GM12878 (cell line): Measurements from ENCODE around the gene PRKCE. TPM values are rescaled to one million over a fixed set of nuclear protein-coding genes. Genes with fewer than 3 reads are reported as not detected.

Experiments used
- ATAC-seq: fragments of 200-7000 bp; cut with Tn5 transposase; 3 replicates; pipeline ENCODE4 v1.9.1; 2020; ENCODE audit warnings: mild to moderate bottlenecking, moderate library complexity
- BruUV-seq: library from RNA; stranded (reverse); fragments of 400-500 nt; replicated peaks from 2 replicates; lab custom pipeline; 2021; lab: Mats Ljungman, UMichigan
- CTCF ChIA-PET: fragments of 300-600 bp; sonication (Branson Sonifier 250); formaldehyde crosslinking; extraction: SDS; loops from one replicate; lab custom pipeline; 2021; ENCODE audit warnings: inconsistent platforms; lab: Yijun Ruan, JAX
- POLR2A ChIA-PET: fragments of 350-600 bp; formaldehyde crosslinking; extraction: SDS; loops from one replicate; lab custom pipeline; 2021; ENCODE audit warnings: inconsistent platforms; lab: Charles Lee
- RAD21 ChIA-PET: fragments of 300-600 bp; sonication (Branson Sonifier 250); formaldehyde crosslinking; loops from one replicate; lab custom pipeline; 2023; ENCODE audit warnings: antibody characterized with exemption; ENCODE audit not compliant: unreplicated experiment; lab: Charles Lee
- SMC1A ChIA-PET: fragments of 300-600 bp; sonication (Branson Sonifier 250); formaldehyde crosslinking; loops from one replicate; lab custom pipeline; 2023; ENCODE audit not compliant: unreplicated experiment, uncharacterized antibody; lab: Charles Lee
- DNase-seq: peaks from one replicate; pipeline ENCODE4 v3.0.0-alpha.2; 2011; ENCODE audit warnings: low read depth, low spot score
- FAIRE-seq: peaks from 3 replicates; lab custom pipeline; 2011; peaks lifted over from hg19 to GRCh38; lab: Jason Lieb, UNC
- H2AFZ ChIP-seq: 2 replicates; pipeline ENCODE4 v1.6.0; 2011; ENCODE audit warnings: low read depth, low read length, control low read depth; ENCODE audit not compliant: control insufficient read depth
- H3K27ac ChIP-seq: 2 replicates; pipeline ENCODE4 v1.5.1; 2011; ENCODE audit warnings: control low read depth; ENCODE audit not compliant: control insufficient read depth, insufficient read depth
- H3K27me3 ChIP-seq, 2 experiments: replicated peaks in 1 of 2; 2 replicates each; pipeline versions ENCODE4 v1.6.0 to v1.6.1; 2011; ENCODE audit warnings: low read length in 1 of 2; ENCODE audit not compliant: control insufficient read depth in 2 of 2, insufficient read depth in 2 of 2
- H3K36me3 ChIP-seq, 2 experiments: 2 replicates each; pipeline ENCODE4 v1.5.1; 2011; ENCODE audit warnings: low read length in 1 of 2; ENCODE audit not compliant: control insufficient read depth in 2 of 2, insufficient read depth in 2 of 2
- H3K4me1 ChIP-seq: 2 replicates; pipeline ENCODE4 v1.6.1; 2011; ENCODE audit warnings: mild to moderate bottlenecking, low read length, moderate library complexity, mixed read lengths; ENCODE audit not compliant: control insufficient read depth, insufficient read depth
- H3K4me2 ChIP-seq: 2 replicates; pipeline ENCODE4 v1.6.0; 2011; ENCODE audit warnings: control low read depth; ENCODE audit not compliant: control insufficient read depth, insufficient read depth
- H3K4me3 ChIP-seq: fragments of 200-600 bp; sonication (generic); 2 replicates; pipeline ENCODE4 v1.5.1; 2016
- H3K79me2 ChIP-seq: 2 replicates; pipeline ENCODE4 v1.6.0; 2011; ENCODE audit warnings: low read length; ENCODE audit not compliant: control insufficient read depth, insufficient read depth
- H3K9ac ChIP-seq: 2 replicates; pipeline ENCODE4 v1.8.0; 2011; ENCODE audit warnings: low read length, control low read depth, mixed read lengths; ENCODE audit not compliant: control insufficient read depth, insufficient read depth
- H3K9me3 ChIP-seq: replicated peaks from 3 replicates; pipeline ENCODE4 v1.5.1; 2011; ENCODE audit warnings: mild to moderate bottlenecking, low read length; ENCODE audit not compliant: control insufficient read depth, insufficient read depth
- H4K20me1 ChIP-seq: 2 replicates; pipeline ENCODE4 v1.6.0; 2011; ENCODE audit not compliant: control insufficient read depth, insufficient read depth
- BRCA1 ChIP-seq: IDR thresholded peaks from 2 replicates; pipeline ENCODE4 v1.6.1; 2011; ENCODE audit warnings: low read depth, low read length, improper control_type of control experiment
- EP300 ChIP-seq, 2 experiments: fragments of 150-350 bp in 1 of 2; IDR thresholded peaks; 2 replicates each; pipeline ENCODE4 v1.6.1; 2011 to 2012; ENCODE audit warnings: low read depth in 2 of 2, low read length in 2 of 2, borderline replicate concordance in 1 of 2, improper control_type of control experiment in 1 of 2, inconsistent platforms in 1 of 2; ENCODE audit not compliant: control insufficient read depth in 1 of 2
- MYC ChIP-seq: IDR thresholded peaks from 2 replicates; pipeline ENCODE4 v1.6.1; 2011; ENCODE audit warnings: mild to moderate bottlenecking, low read length, moderate library complexity, inconsistent platforms; ENCODE audit not compliant: insufficient read depth, insufficient replicate concordance, insufficient read length, severe bottlenecking
- NFXL1 ChIP-seq: fragments of 450-650 bp; IDR thresholded peaks from 2 replicates; pipeline ENCODE4 v1.6.1; 2017; ENCODE audit warnings: antibody characterized with exemption, mild to moderate bottlenecking, borderline replicate concordance
- PAX8 ChIP-seq: fragments of 450-650 bp; IDR thresholded peaks from 2 replicates; pipeline ENCODE4 v1.6.1; 2017; ENCODE audit warnings: mild to moderate bottlenecking, moderate library complexity
- RAD51 ChIP-seq: fragments of 450-650 bp; IDR thresholded peaks from 2 replicates; pipeline ENCODE4 v1.6.1; 2016; ENCODE audit warnings: moderate library complexity, mild to moderate bottlenecking, inconsistent platforms
- RBBP5 ChIP-seq: fragments of 200-600 bp; sonication (generic); conservative IDR thresholded peaks from 2 replicates; pipeline ENCODE4 v1.6.1; 2016
- SREBF1 ChIP-seq: IDR thresholded peaks from 2 replicates; pipeline ENCODE4 v1.6.1; 2012; ENCODE audit warnings: mild to moderate bottlenecking, low read length
- ZBTB40 ChIP-seq: fragments of 450-650 bp; IDR thresholded peaks from 2 replicates; pipeline ENCODE4 v1.6.1; 2016; ENCODE audit warnings: mild to moderate bottlenecking, moderate library complexity, borderline replicate concordance
- WGBS: methylation state at CpG from one replicate; pipeline ENCODE4 v1.1.6; 2016; ENCODE audit warnings: low lambda C conversion rate; ENCODE audit not compliant: insufficient replicate concordance, insufficient coverage; ENCODE audit errors: missing lambda C conversion rate; 5-methylcytosine and 5-hydroxymethylcytosine counted together
- in situ Hi-C: fragments of 300-500 bp; cut with MboI; formaldehyde crosslinking; loops from 9 replicates; pipeline ENCODE4 v1.14.3; 2018; ENCODE audit warnings: mixed read lengths
- intact Hi-C: fragments of 100-400 bp; cut with micrococcal nuclease; formaldehyde crosslinking; loops from one replicate; pipeline ENCODE4 v1.14.2; 2022; ENCODE audit not compliant: unreplicated experiment
- polyA plus RNA-seq, 11 experiments: library from polyadenylated mRNA; depleted of rRNA in 4 of 11; unstranded in 6 of 11; stranded (reverse) in 5 of 11; fragments of >200 nt; fragmentation: Nextera tagmentation in 4 of 11; fragmentation: Illumina TruSeq in 1 of 11; extraction: Ambion mirVana in 4 of 11; extraction: Trizol in 1 of 11; gene quantifications; 1 replicate in 1 of 11; 2 replicates in 10 of 11; pipeline versions ENCODE4 v1.2.1 to v1.2.3, GENCODE V29; 2011 to 2016; ENCODE audit warnings: inconsistent platforms in 2 of 11, missing spikeins in 2 of 11, low read depth in 1 of 11
- total RNA-seq, 4 experiments: library from RNA; depleted of rRNA in 3 of 4; stranded (reverse); fragments of >200 nt in 3 of 4; fragmentation: Illumina TruSeq in 1 of 4; extraction: Trizol in 1 of 4; gene quantifications; 2 replicates each; pipeline versions ENCODE4 v1.2.1 to v1.2.3, GENCODE V29; 2013 to 2021

The PRKCE gene
- total and polyA plus RNA-seq, 10 of the 15 experiments (the other 5 are each of a cell fraction or from before 2014, with no cell fraction given), result 2.6 to 28.2 (median 11.3) TPM

GRCh38 chr2:46118656-46119371 lies 467.3 kb downstream of the PRKCE start:
- FAIRE-seq (no peak), ATAC-seq (no peak), DNase-seq (no peak)
- Histone ChIP-seq H4K20me1 (no peaks in the 10 kb centered on the region), H3K36me3 (no peaks in the 10 kb centered on the region), H3K4me1 (no peaks in the 10 kb centered on the region), H3K9ac (no peak overlapping the region), H3K9me3 (no peaks in the 10 kb centered on the region), H3K4me2 (no peak overlapping the region), H3K79me2 (no peaks in the 10 kb centered on the region), H3K27ac (no peak overlapping the region), H2AFZ (no peak overlapping the region), H3K27me3 (no peaks in the 10 kb centered on the region), H3K4me3 (no peak overlapping the region)
- RAD21 ChIA-PET, result no interaction called here
- CTCF ChIA-PET, result interaction anchor here (1.0 kb wide), 1 partner anchor 8 kb away, joined by 3 read pairs; no protein-coding TSS in a partner anchor
- in situ Hi-C loops (no loop called here), intact Hi-C loops (no loop called here)
- BruUV-seq, result no TSS peak
- TF ChIP-seq BRCA1 (no peak), PAX8 (no peak), EP300 (IDR thresholded peaks at IDR 0.05; ENCODE audit: borderline replicate concordance in 1 of 2, control insufficient read depth in 1 of 2, low read depth in 2 of 2, low read length in 2 of 2) (no peak), MYC (no peak), SREBF1 (no peak), RBBP5 (no peak), RAD51 (no peak), ZBTB40 (no peak), NFXL1 (no peak)
- WGBS, result 55% methylated on average over 7 of the region's 7 CpGs
- POLR2A ChIA-PET, result no interaction called here
- SMC1A ChIA-PET, result interaction anchor here (0.7 kb wide), 1 partner anchor 1745 kb away, joined by 3 read pairs; no protein-coding TSS in a partner anchor
